Adipose tissue (tissue), 3 donors: ENCODE results near the gene RPL41. TPM values are rescaled to one million over a fixed set of nuclear protein-coding genes. Genes with fewer than 3 reads are reported as not detected.
"Not testable (repeated sequence)": the region's sequence is repeated elsewhere in the genome, so short reads cannot be mapped to it uniquely, and the experiment has no call there.

Experiments
- H3K27ac ChIP-seq: one replicate; pipeline ENCODE4 v1.5.1; 2013; ENCODE audit warnings: low read depth, low read length
- WGBS, 3 donors: extraction: QIAGEN DNeasy Blood & Tissue Kit; methylation state at CpG; one replicate each; pipeline ENCODE4 v1.1.7; 2013; 5-methylcytosine and 5-hydroxymethylcytosine counted together
- polyA plus RNA-seq, 3 donors: library from polyadenylated mRNA; stranded (reverse); fragments of 200-250 nt; gene quantifications; one replicate each; pipeline ENCODE4 v1.2.3, GENCODE V29; 2013
- donor health status: healthy with polysubstance abuse.
- donor health status: Bipolar disorder and iron deficiency.
- donor health status: healthy.

RPL41 gene
- polyA plus RNA-seq, 3 donors = 6,348 to 7,135 (median 6,380) TPM

DNA sequence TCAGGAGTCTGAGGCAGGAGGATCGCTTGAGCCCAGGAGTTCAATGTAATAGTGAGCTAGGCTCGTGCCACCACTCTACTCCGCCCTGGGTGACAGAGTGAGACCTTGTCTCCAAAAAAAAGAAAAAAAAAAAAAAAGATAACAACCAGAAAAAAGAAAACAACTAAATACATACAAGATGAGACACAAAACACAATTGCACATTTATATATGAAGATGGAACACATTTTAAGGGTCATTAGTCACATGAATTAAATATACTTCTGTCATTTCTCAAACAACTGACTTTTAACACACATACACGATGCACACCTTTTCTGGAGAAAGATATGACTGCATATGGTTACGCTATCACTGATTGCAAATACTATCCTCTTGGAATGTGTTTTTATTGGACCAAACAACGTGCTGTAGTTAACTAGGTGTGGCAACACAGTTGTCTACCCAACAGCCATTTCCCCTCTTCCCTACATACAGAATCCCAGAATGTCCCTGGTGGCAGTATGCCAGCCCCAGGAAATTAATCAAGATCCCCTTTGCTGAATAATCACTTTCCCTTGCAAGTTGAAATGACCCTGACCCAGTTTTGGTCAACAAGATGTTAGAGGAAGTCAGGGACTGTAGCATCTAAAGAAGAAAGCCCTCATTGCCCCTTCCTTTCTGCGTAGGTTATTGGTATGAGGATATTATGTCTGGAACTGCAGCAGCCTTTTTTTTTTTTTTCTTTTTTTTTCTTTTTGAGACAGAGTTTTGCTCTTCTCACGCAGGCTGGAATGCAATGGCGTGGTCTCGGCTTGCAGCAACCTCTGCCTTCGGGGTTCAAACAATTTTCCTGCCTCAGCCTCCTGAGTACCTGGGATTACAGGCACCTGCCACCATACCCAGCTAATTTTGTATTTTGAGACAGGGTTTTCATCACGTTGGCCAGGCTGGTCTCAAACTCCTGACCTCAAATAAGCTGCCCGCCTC, 30.3 kb downstream of the RPL41 start:
- 55 to 61% (median 59%) methylated on average over 13 of the region's 13 CpGs for WGBS, 3 donors
- H3K27ac ChIP-seq = no peak overlapping the region

- H3K27ac ChIP-seq = no peak overlapping the region
- WGBS, 3 donors = 56 to 59% (median 59%) methylated on average over 3 of the region's 3 CpGs
Observed at GRCh38 chr12:56150563-56150962, 34.1 kb downstream of the RPL41 start.

- H3K27ac ChIP-seq = peak overlapping the region; percentile 82
- 4 to 15% (median 11%) methylated on average over 12 of the region's 12 CpGs for WGBS, 3 donors
Observed at GRCh38 chr12:56151672-56152131, 35.3 kb downstream of the RPL41 start.

- H3K27ac ChIP-seq = peak within 1 kb of the TSS; percentile 82
- WGBS, 3 donors = 0 to 1% (median 0%) methylated on average over 34 to 37 of the region's 37 CpGs
Observed at GRCh38 chr12:56152132-56152755, 35.8 kb downstream of the RPL41 start, which contains the start of gene MYL6B. MYL6B (plus strand) TSS chr12:56152587; CDS start chr12:56153919, 1,332 bp downstream.

- H3K27ac ChIP-seq = no peak overlapping the region
- 13 to 17% (median 16%) methylated on average over 8 of the region's 8 CpGs for WGBS, 3 donors
Observed at GRCh38 chr12:56152756-56153677, 36.6 kb downstream of the RPL41 start.

- H3K27ac ChIP-seq = no peak overlapping the region
- WGBS, 3 donors = 83 to 88% (median 85%) methylated on average over 5 of the region's 5 CpGs
Observed at GRCh38 chr12:56153678-56154065, 37.2 kb downstream of the RPL41 start.

DNA sequence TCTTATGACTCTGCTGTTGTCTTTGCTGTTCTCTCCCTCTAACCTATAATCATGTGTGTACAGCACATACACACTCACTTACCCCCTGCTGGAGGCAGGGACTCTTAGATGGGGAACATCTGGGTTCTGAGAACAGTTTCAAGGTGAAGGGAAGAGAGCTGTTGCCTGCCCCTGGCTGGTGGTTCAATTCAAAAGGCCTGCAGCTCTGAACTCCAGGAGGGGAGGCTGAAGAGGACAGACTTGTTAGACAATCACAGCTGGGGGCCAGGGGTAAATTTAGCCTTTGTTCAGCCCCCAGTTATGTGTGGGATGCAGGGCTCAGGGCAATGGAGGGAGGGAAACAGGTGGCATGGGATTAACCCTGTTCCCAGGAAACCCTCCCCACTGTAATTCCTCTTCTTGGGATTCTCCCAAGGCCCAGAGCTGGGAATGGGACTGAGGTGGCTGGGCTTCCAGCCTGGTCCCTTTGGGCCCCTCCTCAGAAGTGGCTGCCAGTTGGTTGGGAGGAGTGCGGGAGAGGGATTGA, 37.9 kb downstream of the RPL41 start:
- 81 to 100% (median 100%) methylated on average over 1 of the region's 1 CpG for WGBS, 3 donors
- H3K27ac ChIP-seq = no peak overlapping the region

DNA sequence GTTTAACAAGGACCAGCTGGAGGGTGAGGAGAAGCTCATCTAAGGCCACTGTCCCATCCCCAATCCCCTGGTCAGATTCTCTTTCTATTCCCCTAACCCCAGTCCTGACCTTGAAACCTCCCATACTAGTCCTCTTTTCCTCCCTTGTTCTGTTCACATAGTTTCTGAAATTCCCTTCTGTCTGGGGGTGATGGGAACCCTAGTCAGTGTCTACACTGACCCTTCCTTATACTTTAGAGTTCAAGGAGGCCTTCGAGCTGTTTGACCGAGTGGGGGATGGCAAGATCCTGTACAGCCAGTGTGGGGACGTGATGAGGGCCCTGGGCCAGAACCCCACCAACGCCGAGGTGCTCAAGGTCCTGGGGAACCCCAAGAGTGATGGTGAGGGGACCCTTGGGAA, 38.4 kb downstream of the RPL41 start:
- 88 to 94% (median 92%) methylated on average over 5 of the region's 5 CpGs for WGBS, 3 donors

GRCh38 chr12:56155256-56155845, 38.9 kb downstream of the RPL41 start:
- H3K27ac ChIP-seq = no peak overlapping the region
- 61 to 92% (median 90%) methylated on average over 11 of the region's 11 CpGs for WGBS, 3 donors

More for the DNA sequence above, 38.4 kb downstream of the RPL41 start:
- H3K27ac ChIP-seq = no peak overlapping the region

GRCh38 chr12:56156464-56157200, 40.2 kb downstream of the RPL41 start:
- not testable (repeated sequence) for H3K27ac ChIP-seq
- 90 to 93% (median 91%) methylated on average over 21 of the region's 21 CpGs for WGBS, 3 donors

GRCh38 chr12:56157201-56158028, 41.0 kb downstream of the RPL41 start:
- H3K27ac ChIP-seq = peak overlapping the region; percentile 74
- WGBS, 3 donors = 3 to 7% (median 4%) methylated on average over 45 of the region's 45 CpGs

DNA sequence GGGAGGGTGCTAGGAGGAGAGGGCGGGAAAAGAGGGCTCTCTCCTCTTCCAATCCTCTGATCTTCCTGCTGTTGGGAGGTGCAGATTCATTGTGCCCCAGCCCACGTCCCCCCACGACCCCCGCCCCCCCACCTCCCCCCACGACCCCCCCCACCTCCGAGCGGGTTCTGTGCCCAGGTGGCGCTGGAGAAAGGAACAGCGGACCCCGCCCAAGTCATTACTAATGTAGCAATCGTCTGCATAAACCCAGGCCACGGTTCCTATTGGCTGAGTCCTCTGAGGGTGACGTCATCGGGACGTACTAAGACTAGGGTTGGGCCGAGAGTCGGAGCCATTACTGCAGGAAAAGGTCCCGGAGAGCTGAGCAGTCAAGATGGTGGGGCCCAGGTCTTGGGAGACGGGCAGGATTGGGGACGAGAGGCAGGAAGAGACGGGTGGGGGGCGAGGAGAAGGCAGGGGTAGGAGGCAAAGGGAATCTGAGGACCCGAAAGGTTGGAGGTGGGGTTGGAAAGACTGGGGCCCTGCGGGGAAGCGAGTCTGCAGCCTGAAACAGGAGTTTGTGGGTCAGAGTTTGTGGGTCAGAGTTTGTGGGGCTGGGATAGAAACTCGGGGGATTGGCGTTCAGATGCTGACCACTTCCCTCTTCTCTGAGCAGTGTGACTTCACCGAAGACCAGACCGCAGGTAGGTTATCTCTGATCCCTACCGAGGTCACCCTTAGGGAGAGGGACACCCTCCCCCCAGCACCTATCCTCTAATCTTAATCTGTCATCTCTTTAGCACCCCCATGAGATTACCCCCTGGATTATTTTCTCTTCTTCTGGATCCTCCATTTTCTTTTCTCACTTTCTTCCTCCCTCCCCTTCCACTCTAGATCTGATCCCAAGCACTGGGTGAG, 41.8 kb downstream of the RPL41 start, which contains the start of gene MYL6:
TSS of gene MYL6 (plus strand) at position 331 of the 897 bp plus-strand sequence. CDS start at position 374, 43 bp downstream.
- 0 to 1% (median 0%) methylated on average over 23 to 30 of the region's 30 CpGs for WGBS, 3 donors
- H3K27ac ChIP-seq = peak within 1 kb of the TSS; percentile 80

DNA sequence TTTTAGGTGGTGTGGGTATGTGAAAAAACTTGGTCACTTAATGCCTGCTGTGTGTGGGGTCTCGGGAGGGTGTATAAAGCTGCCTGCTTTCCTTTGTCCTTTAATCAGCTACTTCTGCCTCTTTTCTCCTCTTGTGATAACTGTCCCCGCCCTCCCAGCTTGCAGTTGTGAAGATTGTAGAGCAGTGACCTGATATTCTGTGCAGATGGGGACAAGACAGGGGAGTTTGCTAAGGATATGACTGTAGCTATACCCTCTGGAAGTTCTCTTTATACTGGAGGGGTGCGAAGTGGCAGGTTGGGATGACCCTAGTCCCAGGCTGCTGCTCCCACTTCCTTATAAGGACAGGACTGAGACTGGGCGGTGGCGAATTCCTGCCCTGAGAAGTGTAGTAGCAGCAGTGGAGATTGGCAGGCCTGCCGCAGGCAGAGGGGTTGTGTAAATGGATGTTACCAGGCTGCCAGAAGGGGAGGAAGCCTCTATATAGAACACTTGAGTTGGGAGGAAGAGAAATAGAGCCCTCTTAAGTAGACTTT, 42.6 kb downstream of the RPL41 start:
- WGBS, 3 donors = 0 to 1% (median 1%) methylated on average over 6 of the region's 6 CpGs
- H3K27ac ChIP-seq = peak overlapping the region; percentile 80

DNA sequence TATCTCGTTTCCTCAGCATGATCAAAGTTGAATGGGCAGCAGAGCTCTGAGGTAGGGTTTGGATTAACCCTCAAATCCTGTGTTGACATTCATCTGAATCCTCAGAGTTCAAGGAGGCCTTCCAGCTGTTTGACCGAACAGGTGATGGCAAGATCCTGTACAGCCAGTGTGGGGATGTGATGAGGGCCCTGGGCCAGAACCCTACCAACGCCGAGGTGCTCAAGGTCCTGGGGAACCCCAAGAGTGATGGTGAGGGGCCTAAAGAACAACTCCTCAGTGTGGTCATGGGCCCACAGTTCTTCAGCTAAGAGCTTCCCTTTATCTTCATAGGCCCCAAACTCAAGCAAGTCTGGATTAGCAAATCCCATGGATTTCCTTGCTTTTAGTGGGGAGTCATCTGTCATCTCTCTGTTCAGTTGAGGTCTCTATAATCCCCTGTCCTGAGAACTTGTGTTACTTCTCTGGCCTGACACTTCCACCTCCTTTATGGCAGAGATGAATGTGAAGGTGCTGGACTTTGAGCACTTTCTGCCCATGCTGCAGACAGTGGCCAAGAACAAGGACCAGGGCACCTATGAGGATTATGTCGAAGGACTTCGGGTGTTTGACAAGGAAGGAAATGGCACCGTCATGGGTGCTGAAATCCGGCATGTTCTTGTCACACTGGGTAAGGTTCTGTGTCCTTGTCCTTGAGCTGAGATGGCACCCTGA, 43.2 kb downstream of the RPL41 start:
- H3K27ac ChIP-seq = no peak overlapping the region
- WGBS, 3 donors = 19 to 24% (median 19%) methylated on average over 8 of the region's 8 CpGs
